SK-N-MC (cell line): ENCODE results near the gene ANKAR.

Source experiments
- EZH2 ChIP-seq: fragments of 200-600 bp; sonication (generic); IDR thresholded peaks from one replicate; pipeline ENCODE4 v1.6.1; 2017; ENCODE audit warnings: antibody characterized with exemption
- POLR2AphosphoS5 ChIP-seq: IDR thresholded peaks from 2 replicates; pipeline ENCODE4 v1.6.1; 2012; ENCODE audit warnings: mild to moderate bottlenecking, low read depth, low read length, borderline replicate concordance

- TF ChIP-seq POLR2AphosphoS5 (no peak), EZH2 (no peak)
Observed at GRCh38 chr2:189696223-189696622, 21.8 kb downstream of the ANKAR start.
